ENCODE measurements around the gene HMGCLL1.

The HMGCLL1 gene

DNA sequence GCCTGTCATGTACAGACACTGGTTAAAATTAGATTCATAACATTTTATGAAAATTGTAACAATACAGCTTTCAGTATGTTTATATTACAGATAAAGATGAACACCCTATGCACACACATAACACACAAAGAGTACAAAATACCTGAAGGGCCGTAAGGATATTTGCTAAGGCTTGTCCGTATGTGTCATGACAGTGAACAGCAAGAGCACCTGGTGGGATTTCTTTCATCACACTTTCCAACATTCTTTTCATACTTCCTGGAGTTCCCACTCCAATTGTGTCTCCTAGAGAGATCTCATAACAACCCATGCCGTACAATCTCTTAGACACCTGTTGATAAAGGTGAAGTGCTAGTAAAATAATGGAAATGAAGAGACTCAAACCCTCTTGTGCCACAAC is 83.7 kb downstream of the HMGCLL1 start:
- no peak overlapping the region for H3K9ac ChIP-seq (ENCODE audit: low read depth, low read length)
- no peaks in the 10 kb centered on the region for H3K9me3 ChIP-seq (ENCODE audit: control insufficient read depth, insufficient read depth, low read length)
- no peaks in the 10 kb centered on the region for H3K36me3 ChIP-seq (ENCODE audit: control insufficient read depth, insufficient read depth, low read length)
- no peak overlapping the region for H3K4me3 ChIP-seq (ENCODE audit: low read depth, low read length)
- no peaks in the 10 kb centered on the region for H3K27me3 ChIP-seq (ENCODE audit: control insufficient read depth, insufficient read depth, low read length)
- H3K27ac ChIP-seq (ENCODE audit: low read depth, low read length): no peak overlapping the region
- peaks cover 8% of the 10 kb centered on the region for H3K4me1 ChIP-seq (ENCODE audit: control insufficient read depth, insufficient read depth, low read length)

DNA sequence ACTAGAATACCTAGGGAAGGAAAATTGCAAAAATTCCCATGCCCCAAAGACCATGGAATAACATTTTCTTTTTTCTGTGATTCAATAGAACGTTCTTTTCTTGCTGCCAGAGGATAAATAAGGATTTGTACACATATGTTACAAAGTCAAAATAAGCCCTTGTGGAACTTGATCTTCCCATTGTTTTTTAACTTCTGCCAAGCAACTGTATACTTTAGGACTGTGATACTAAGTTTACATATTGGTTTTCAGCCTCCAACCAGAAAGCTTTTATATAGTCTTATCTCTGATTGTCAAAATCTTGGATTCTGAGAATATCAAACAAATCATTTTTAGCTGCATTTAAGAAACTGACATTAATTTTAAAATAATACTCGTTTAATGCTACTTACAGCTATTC is 84.6 kb downstream of the HMGCLL1 start:
- Histone ChIP-seq H3K27me3 (ENCODE audit: control insufficient read depth, insufficient read depth, low read length) (no peaks in the 10 kb centered on the region), H3K9me3 (ENCODE audit: control insufficient read depth, insufficient read depth, low read length) (no peaks in the 10 kb centered on the region), H3K27ac (ENCODE audit: low read depth, low read length) (no peak overlapping the region), H3K4me1 (ENCODE audit: control insufficient read depth, insufficient read depth, low read length) (peaks cover 8% of the 10 kb centered on the region), H3K4me3 (ENCODE audit: low read depth, low read length) (no peak overlapping the region), H3K36me3 (ENCODE audit: control insufficient read depth, insufficient read depth, low read length) (no peaks in the 10 kb centered on the region), H3K9ac (ENCODE audit: low read depth, low read length) (no peak overlapping the region)

DNA sequence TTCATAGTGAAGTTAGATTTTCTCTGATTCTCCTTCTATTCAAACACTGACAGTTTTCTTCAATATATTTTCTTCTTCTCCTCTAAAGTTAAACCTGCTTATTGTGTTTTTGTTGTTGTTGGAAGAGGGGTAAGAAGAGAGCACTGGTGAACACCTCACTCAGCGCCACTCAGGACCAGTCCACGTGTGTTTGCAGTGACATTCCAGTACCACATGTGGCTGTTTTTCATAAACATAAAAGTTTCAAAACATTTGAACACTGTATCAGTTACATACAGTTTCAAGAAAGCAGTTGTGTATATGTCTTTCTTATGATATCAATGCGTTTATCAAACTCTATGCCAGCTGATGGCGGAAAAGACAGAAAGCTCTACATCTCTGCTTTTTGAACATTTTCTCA is 86.7 kb downstream of the HMGCLL1 start:
- no peaks in the 10 kb centered on the region for H3K27me3 ChIP-seq (ENCODE audit: control insufficient read depth, insufficient read depth, low read length)
- no peak overlapping the region for H3K4me3 ChIP-seq (ENCODE audit: low read depth, low read length)
- H3K36me3 ChIP-seq (ENCODE audit: control insufficient read depth, insufficient read depth, low read length): no peaks in the 10 kb centered on the region
- H3K9me3 ChIP-seq (ENCODE audit: control insufficient read depth, insufficient read depth, low read length): no peaks in the 10 kb centered on the region
- no peaks in the 10 kb centered on the region; the same call in 1 of the 2 replicates for H3K4me1 ChIP-seq (ENCODE audit: control insufficient read depth, insufficient read depth, low read length)
- H3K9ac ChIP-seq (ENCODE audit: low read depth, low read length): no peak overlapping the region
- H3K27ac ChIP-seq (ENCODE audit: low read depth, low read length): no peak overlapping the region

DNA sequence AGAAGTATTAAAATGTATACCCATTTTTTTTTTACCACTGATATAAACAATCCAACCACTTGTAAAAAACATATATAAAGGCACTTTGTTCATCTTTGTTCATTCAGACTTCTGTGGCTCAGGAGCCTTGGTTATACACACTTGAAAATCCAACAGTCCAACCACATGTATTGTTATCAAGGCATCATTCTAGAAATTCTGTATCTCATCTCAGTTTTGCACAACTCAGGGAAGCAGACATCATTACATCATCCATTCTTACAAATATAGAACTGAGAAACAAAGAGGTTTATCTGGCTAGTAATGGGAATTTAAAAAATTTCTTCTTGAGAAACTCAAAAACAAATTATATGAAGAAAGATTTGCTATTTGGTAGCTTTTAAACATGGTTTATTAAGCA is 88.1 kb downstream of the HMGCLL1 start:
- Histone ChIP-seq H3K9ac (ENCODE audit: low read depth, low read length) (no peak overlapping the region), H3K4me1 (ENCODE audit: control insufficient read depth, insufficient read depth, low read length) (no peaks in the 10 kb centered on the region), H3K4me3 (ENCODE audit: low read depth, low read length) (no peak overlapping the region), H3K9me3 (ENCODE audit: control insufficient read depth, insufficient read depth, low read length) (no peaks in the 10 kb centered on the region), H3K27ac (ENCODE audit: low read depth, low read length) (no peak overlapping the region), H3K36me3 (ENCODE audit: control insufficient read depth, insufficient read depth, low read length) (no peaks in the 10 kb centered on the region), H3K27me3 (ENCODE audit: control insufficient read depth, insufficient read depth, low read length) (no peaks in the 10 kb centered on the region)

DNA sequence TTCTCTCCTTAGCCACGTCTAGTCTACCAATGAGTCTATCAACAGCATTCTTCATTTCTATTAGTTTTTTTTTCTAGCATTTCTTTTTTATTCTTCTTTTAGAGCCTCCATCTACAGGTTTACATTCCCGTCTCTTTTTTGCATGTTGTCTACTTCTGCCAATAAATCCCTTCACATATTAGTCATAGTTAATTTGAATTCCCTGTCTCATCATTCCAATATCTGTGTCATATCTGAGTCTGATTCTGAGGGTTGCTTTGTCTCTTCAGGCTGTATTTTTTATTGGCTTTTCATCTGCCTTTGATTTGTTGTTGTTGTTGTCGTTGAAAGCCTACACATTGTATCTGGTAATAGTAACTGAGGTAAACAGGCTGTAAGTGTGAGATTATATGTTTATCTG is 104.6 kb downstream of the HMGCLL1 start:
- Histone ChIP-seq H3K36me3 (ENCODE audit: control insufficient read depth, insufficient read depth, low read length) (no peaks in the 10 kb centered on the region), H3K9me3 (ENCODE audit: control insufficient read depth, insufficient read depth, low read length) (no peaks in the 10 kb centered on the region)

DNA sequence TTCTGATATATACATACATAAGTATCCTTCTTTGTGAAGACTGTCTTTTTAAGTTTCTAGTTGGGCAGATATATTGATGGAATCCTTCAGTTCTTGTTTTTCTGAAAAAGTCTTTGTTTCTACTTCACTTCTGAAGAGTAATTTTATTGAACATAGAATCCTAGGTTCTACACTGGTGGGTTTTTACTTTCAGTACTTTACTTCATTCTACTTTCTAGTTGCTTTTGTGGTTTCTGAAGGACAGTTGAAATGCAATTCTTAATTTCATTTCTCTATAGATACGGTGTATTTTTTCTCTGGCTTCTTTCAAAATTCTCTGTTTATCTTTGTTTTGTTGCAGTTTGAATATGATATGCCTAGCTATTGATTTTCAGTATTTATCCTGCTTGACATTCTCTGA is 105.3 kb downstream of the HMGCLL1 start:
- Histone ChIP-seq H3K9ac (ENCODE audit: low read depth, low read length) (no peak overlapping the region), H3K27ac (ENCODE audit: low read depth, low read length) (no peak overlapping the region), H3K4me3 (ENCODE audit: low read depth, low read length) (no peak overlapping the region), H3K36me3 (ENCODE audit: control insufficient read depth, insufficient read depth, low read length) (no peaks in the 10 kb centered on the region), H3K4me1 (ENCODE audit: control insufficient read depth, insufficient read depth, low read length) (peaks cover 3% of the 10 kb centered on the region; the same call in 1 of the 2 replicates), H3K27me3 (ENCODE audit: control insufficient read depth, insufficient read depth, low read length) (no peaks in the 10 kb centered on the region), H3K9me3 (ENCODE audit: control insufficient read depth, insufficient read depth, low read length) (no peaks in the 10 kb centered on the region)

More for the DNA sequence above, 104.6 kb downstream of the HMGCLL1 start:
- Histone ChIP-seq H3K9ac (ENCODE audit: low read depth, low read length) (no peak overlapping the region), H3K4me3 (ENCODE audit: low read depth, low read length) (no peak overlapping the region), H3K27me3 (ENCODE audit: control insufficient read depth, insufficient read depth, low read length) (no peaks in the 10 kb centered on the region), H3K27ac (ENCODE audit: low read depth, low read length) (no peak overlapping the region), H3K4me1 (ENCODE audit: control insufficient read depth, insufficient read depth, low read length) (peaks cover 3% of the 10 kb centered on the region; the same call in 1 of the 2 replicates)

DNA sequence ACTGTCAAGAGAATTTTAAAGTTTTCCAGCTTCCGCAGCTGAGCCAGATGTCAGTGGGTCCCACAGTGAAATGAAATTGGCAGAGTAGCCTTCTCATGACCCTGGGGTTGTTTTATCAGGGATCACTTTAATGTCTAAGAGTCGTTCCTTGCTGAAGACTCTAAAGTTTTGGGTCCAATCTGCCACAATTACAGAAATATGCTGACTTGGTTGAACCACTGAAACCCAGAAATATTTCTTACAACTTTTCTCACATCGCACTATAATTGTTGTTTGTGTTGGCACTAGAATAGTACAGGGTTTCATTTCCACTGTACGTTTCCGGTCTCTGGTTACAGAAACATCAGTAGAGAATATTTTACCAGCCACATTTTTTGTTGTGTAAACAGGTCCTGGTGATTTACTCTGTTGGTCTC is 109.0 kb downstream of the HMGCLL1 start:
- H3K36me3 ChIP-seq (ENCODE audit: control insufficient read depth, insufficient read depth, low read length): no peaks in the 10 kb centered on the region
- no peak overlapping the region for H3K9ac ChIP-seq (ENCODE audit: low read depth, low read length)
- no peak overlapping the region for H3K4me3 ChIP-seq (ENCODE audit: low read depth, low read length)

DNA sequence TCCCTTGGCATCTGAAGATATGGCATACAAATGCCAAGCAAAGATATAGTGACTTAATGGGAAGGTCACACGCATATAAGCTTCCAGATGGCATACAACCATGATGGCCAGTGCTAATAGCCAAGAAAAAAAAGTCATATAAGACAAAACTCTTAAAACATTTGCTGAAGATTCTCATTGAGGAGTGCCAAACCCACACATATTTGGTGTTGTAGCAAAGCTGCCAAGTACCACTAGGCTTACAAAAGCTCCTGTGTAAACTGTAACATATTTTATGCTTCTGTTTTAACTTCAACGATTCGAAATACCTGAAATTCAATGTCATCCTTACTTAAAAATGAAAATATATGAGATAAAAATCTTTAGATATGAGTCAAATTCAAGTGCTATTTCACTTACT is 123.0 kb downstream of the HMGCLL1 start:
- Histone ChIP-seq H3K9me3 (ENCODE audit: control insufficient read depth, insufficient read depth, low read length) (no peaks in the 10 kb centered on the region), H3K4me3 (ENCODE audit: low read depth, low read length) (no peak overlapping the region)

More for the DNA sequence above, 109.0 kb downstream of the HMGCLL1 start:
- Histone ChIP-seq H3K4me1 (ENCODE audit: control insufficient read depth, insufficient read depth, low read length) (peaks cover 2% of the 10 kb centered on the region; the same call in 1 of the 2 replicates), H3K27me3 (ENCODE audit: control insufficient read depth, insufficient read depth, low read length) (no peaks in the 10 kb centered on the region), H3K27ac (ENCODE audit: low read depth, low read length) (no peak overlapping the region), H3K9me3 (ENCODE audit: control insufficient read depth, insufficient read depth, low read length) (no peaks in the 10 kb centered on the region)

DNA sequence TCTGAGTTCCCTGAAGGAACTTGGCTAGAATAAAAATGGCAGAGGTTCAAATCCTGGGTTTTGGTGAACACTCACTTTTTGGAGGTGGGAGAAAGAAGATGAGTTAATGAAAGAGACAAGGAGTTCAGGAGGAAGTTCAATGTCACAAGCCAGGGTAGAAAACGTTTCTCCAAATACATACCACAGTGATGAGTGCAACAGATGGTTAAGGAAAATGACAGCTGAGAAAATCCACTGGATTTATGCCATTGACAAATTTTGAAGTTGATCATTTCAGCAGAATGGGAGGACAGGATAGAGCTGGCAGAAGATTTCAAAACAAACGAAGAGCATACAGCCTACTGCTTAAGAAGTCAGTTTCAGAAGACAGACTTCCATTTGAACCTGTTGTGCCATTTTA is 129.0 kb downstream of the HMGCLL1 start:
- H3K36me3 ChIP-seq (ENCODE audit: control insufficient read depth, insufficient read depth, low read length): no peaks in the 10 kb centered on the region
- H3K27me3 ChIP-seq (ENCODE audit: control insufficient read depth, insufficient read depth, low read length): no peaks in the 10 kb centered on the region
- no peaks in the 10 kb centered on the region for H3K9me3 ChIP-seq (ENCODE audit: control insufficient read depth, insufficient read depth, low read length)
- H3K4me3 ChIP-seq (ENCODE audit: low read depth, low read length): no peak overlapping the region
- H3K9ac ChIP-seq (ENCODE audit: low read depth, low read length): no peak overlapping the region
- no peaks in the 10 kb centered on the region for H3K4me1 ChIP-seq (ENCODE audit: control insufficient read depth, insufficient read depth, low read length)
- H3K27ac ChIP-seq (ENCODE audit: low read depth, low read length): no peak overlapping the region

More for the DNA sequence above, 123.0 kb downstream of the HMGCLL1 start:
- H3K36me3 ChIP-seq (ENCODE audit: control insufficient read depth, insufficient read depth, low read length): no peaks in the 10 kb centered on the region
- H3K27me3 ChIP-seq (ENCODE audit: control insufficient read depth, insufficient read depth, low read length): no peaks in the 10 kb centered on the region
- H3K27ac ChIP-seq (ENCODE audit: low read depth, low read length): no peak overlapping the region
- no peak overlapping the region for H3K9ac ChIP-seq (ENCODE audit: low read depth, low read length)
- H3K4me1 ChIP-seq (ENCODE audit: control insufficient read depth, insufficient read depth, low read length): no peaks in the 10 kb centered on the region

DNA sequence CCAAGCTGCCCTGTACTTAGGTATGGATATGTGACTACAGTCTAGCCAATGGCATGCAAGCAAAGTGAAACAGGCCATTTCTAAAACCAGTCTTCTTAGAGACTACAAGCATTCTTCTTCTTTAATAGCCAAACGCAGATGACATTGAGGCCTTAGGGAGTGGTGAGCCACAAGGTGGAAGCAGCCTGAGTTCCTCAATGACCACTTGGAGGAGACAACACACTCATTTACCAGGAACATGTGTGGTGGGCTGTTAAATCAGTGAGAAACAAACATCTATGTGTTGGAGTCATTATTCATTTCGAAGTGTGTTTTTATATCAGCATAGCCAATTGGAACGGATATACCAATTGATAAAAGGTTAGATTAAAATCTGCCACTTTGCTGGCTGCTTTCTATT is 129.8 kb downstream of the HMGCLL1 start:
- Histone ChIP-seq H3K9ac (ENCODE audit: low read depth, low read length) (no peak overlapping the region), H3K9me3 (ENCODE audit: control insufficient read depth, insufficient read depth, low read length) (no peaks in the 10 kb centered on the region), H3K4me3 (ENCODE audit: low read depth, low read length) (no peak overlapping the region), H3K27ac (ENCODE audit: low read depth, low read length) (no peak overlapping the region), H3K4me1 (ENCODE audit: control insufficient read depth, insufficient read depth, low read length) (no peaks in the 10 kb centered on the region), H3K27me3 (ENCODE audit: control insufficient read depth, insufficient read depth, low read length) (no peaks in the 10 kb centered on the region), H3K36me3 (ENCODE audit: control insufficient read depth, insufficient read depth, low read length) (no peaks in the 10 kb centered on the region)

DNA sequence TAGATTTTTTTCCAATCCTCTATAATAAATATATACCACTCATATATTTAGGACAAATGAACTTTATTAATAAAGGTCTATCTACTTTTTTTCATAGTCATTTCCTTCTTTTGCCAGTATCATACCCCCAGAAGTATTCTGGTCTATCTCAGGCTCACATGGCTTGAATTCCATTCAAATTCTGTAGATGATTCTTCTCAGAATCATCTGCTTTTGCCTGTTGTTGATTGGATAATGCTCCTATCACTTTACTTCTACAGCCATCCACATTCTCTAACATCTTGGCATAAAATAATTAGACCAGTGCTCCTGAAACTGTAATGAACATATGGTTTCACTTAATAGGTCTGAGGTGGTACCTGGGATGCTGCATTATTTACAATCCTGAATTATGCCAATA is 130.5 kb downstream of the HMGCLL1 start:
- H3K4me3 ChIP-seq (ENCODE audit: low read depth, low read length): no peak overlapping the region
- no peaks in the 10 kb centered on the region for H3K36me3 ChIP-seq (ENCODE audit: control insufficient read depth, insufficient read depth, low read length)
- no peaks in the 10 kb centered on the region for H3K4me1 ChIP-seq (ENCODE audit: control insufficient read depth, insufficient read depth, low read length)
- H3K9ac ChIP-seq (ENCODE audit: low read depth, low read length): no peak overlapping the region
- no peaks in the 10 kb centered on the region for H3K27me3 ChIP-seq (ENCODE audit: control insufficient read depth, insufficient read depth, low read length)
- H3K27ac ChIP-seq (ENCODE audit: low read depth, low read length): no peak overlapping the region
- no peaks in the 10 kb centered on the region for H3K9me3 ChIP-seq (ENCODE audit: control insufficient read depth, insufficient read depth, low read length)

DNA sequence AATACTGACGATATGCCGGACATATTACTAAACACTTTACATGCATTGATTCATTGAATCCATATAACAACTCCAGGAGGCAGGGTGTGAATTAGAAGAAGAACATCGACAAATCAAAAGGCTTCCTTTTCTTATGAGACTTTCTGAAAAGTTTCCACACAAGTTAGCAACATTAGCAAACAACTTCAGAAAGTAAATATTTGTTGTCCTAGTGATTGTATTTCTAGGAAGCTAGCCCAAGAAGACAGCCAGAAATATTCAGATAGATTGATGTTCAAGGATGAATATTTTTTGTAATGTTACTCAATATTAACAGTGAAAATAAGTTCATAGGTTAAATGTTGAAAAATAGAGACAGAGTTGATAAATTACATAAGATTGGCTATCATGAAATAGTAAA is 131.1 kb downstream of the HMGCLL1 start:
- Histone ChIP-seq H3K36me3 (ENCODE audit: control insufficient read depth, insufficient read depth, low read length) (no peaks in the 10 kb centered on the region), H3K9ac (ENCODE audit: low read depth, low read length) (no peak overlapping the region), H3K9me3 (ENCODE audit: control insufficient read depth, insufficient read depth, low read length) (no peaks in the 10 kb centered on the region), H3K27ac (ENCODE audit: low read depth, low read length) (no peak overlapping the region), H3K27me3 (ENCODE audit: control insufficient read depth, insufficient read depth, low read length) (no peaks in the 10 kb centered on the region), H3K4me1 (ENCODE audit: control insufficient read depth, insufficient read depth, low read length) (no peaks in the 10 kb centered on the region), H3K4me3 (ENCODE audit: low read depth, low read length) (no peak overlapping the region)
